Esophagus squamous epithelium (tissue), 4 donors: ENCODE results near the gene PBOV1.

Experiments used
- CTCF ChIP-seq, 6 experiments: fragments of 450-650 bp in 4 of 6; fragments of 200-600 bp in 2 of 6; sonication (generic) in 2 of 6; IDR thresholded peaks; one replicate each; pipeline ENCODE4 v1.5.1; 2016 to 2019; ENCODE audit warnings: antibody characterized with exemption in 6 of 6, mild to moderate bottlenecking in 4 of 6, moderate library complexity in 4 of 6
- POLR2A ChIP-seq, 4 donors: fragments of 450-650 bp; IDR thresholded peaks; one replicate each; pipeline ENCODE4 v1.6.1; 2017; ENCODE audit warnings: antibody characterized with exemption in 4 of 4, mild to moderate bottlenecking in 4 of 4, moderate library complexity in 3 of 4

DNA sequence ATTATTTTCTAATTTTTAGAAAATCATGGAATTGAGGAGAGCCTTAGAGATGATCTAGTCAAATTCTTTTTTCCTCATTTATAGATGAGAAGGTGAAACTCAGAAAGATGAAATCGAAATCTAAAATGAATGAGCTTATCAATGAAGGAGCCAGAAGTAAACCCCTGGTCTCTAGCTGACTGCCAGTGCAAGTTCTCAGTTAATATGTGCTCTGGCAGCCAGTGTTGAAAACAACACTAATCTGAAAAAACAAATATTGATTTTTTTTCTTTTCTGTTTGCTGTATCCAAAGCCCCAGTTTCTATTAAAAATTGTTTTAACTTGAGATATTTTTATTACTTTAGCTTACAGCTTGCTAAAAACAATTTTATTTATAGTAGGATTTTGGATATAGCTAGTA, 21.5 kb upstream of the PBOV1 start:
- TF ChIP-seq CTCF (IDR thresholded peaks at IDR 0.05) (no peak), POLR2A (IDR thresholded peaks at IDR 0.05) (no peak)
